Thoracic aorta (tissue), 2 donors: ENCODE measurements around the gene TRPM5. TPM values are rescaled to one million over a fixed set of nuclear protein-coding genes. Genes with fewer than 3 reads are reported as not detected.

Experiments
- ATAC-seq: fragments of 150-250 bp; one replicate; pipeline ENCODE4 v1.8.0; 2017; ENCODE audit warnings: low read depth; ENCODE audit not compliant: insufficient number of reproducible peaks, low FRiP score
- DNase-seq: peaks from one replicate; pipeline ENCODE4 v3.0.0-alpha.2; 2020; ENCODE audit warnings: low spot score
- H3K27ac ChIP-seq, 2 donors: fragments of 200-600 bp; sonication (generic); 1 replicate in 1 of 2; 2 replicates in 1 of 2; pipeline ENCODE4 v1.5.1; 2016; ENCODE audit warnings: mild to moderate bottlenecking in 2 of 2, moderate library complexity in 2 of 2
- H3K27me3 ChIP-seq: fragments of 200-600 bp; sonication (generic); replicated peaks from 2 replicates; pipeline ENCODE4 v1.6.0; 2016; ENCODE audit warnings: mild to moderate bottlenecking; ENCODE audit not compliant: insufficient read depth
- H3K36me3 ChIP-seq: fragments of 200-600 bp; sonication (generic); one replicate; pipeline ENCODE4 v1.5.1; 2016
- H3K4me1 ChIP-seq, 2 donors: fragments of 200-600 bp; sonication (generic); 1 replicate in 1 of 2; 2 replicates in 1 of 2; pipeline versions ENCODE4 v1.5.1 to v1.6.0; 2016; ENCODE audit warnings: low read depth in 2 of 2, mild to moderate bottlenecking in 1 of 2; ENCODE audit not compliant: control insufficient read depth in 1 of 2
- H3K4me3 ChIP-seq: fragments of 200-600 bp; sonication (generic); 2 replicates; pipeline ENCODE4 v1.5.1; 2016; ENCODE audit warnings: mild to moderate bottlenecking
- H3K9me3 ChIP-seq: fragments of 200-600 bp; sonication (generic); 2 replicates; pipeline ENCODE4 v1.5.1; 2016
- CTCF ChIP-seq: fragments of 200-600 bp; sonication (generic); IDR thresholded peaks from one replicate; pipeline ENCODE4 v1.5.1; 2019; ENCODE audit warnings: antibody characterized with exemption
- total RNA-seq, 2 donors: library from RNA; depleted of rRNA; stranded (reverse); fragments of >200 nt; gene quantifications; one replicate each; pipeline versions ENCODE4 v1.1.0 to v1.2.3, GENCODE V29; 2016

Gene TRPM5
- total RNA-seq, 2 donors from 2014 or later: not detected

DNA sequence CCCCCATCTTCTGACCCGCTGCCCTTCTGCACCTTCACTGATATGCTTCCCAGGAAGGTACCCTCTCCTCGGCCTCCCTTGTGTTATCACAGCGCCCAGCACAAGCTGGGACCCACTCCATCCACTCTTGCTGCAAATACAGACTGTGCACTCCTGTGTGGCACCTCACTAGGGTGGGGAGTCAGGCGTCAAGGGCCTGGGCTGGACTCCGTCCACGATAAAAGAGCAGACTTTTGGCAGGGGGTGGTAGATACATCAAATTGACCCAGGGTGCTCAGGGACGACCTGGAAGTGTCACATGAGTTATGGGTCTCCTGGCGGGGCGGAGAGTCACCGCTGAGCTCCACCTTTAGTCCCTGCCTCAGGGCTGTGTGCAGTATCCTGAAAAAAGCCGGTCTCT is 908 bp downstream of the TRPM5 start:
- ATAC-seq: no peak
- H3K27ac ChIP-seq: no peak overlapping the region
- H3K9me3 ChIP-seq: no peaks in the 10 kb centered on the region
- no peak for DNase-seq
- no peaks in the 10 kb centered on the region for H3K4me1 ChIP-seq
- H3K36me3 ChIP-seq: no peaks in the 10 kb centered on the region
- H3K27me3 ChIP-seq: no peaks in the 10 kb centered on the region
- TF ChIP-seq CTCF: no peak
- H3K4me3 ChIP-seq: no peak overlapping the region

- ATAC-seq: no peak
- TF ChIP-seq CTCF: no peak
- no peak overlapping the region for H3K27ac ChIP-seq
- H3K4me3 ChIP-seq: no peak overlapping the region
- no peaks in the 10 kb centered on the region for H3K4me1 ChIP-seq
- H3K27me3 ChIP-seq: no peaks in the 10 kb centered on the region
- no peaks in the 10 kb centered on the region for H3K36me3 ChIP-seq
- H3K9me3 ChIP-seq: no peaks in the 10 kb centered on the region
- DNase-seq: no peak
These were observed 1.7 kb downstream of the TRPM5 start for GRCh38 chr11:2442589-2442988.

GRCh38 chr11:2441171-2441570 is 3.1 kb downstream of the TRPM5 start:
- no peak for TF ChIP-seq CTCF
- H3K4me3 ChIP-seq: no peak overlapping the region
- ATAC-seq (no peak), DNase-seq (no peak)
- H3K27me3 ChIP-seq: no peaks in the 10 kb centered on the region
- H3K36me3 ChIP-seq: no peaks in the 10 kb centered on the region
- no peaks in the 10 kb centered on the region for H3K9me3 ChIP-seq
- H3K27ac ChIP-seq: no peak overlapping the region
- H3K4me1 ChIP-seq: no peaks in the 10 kb centered on the region

DNA sequence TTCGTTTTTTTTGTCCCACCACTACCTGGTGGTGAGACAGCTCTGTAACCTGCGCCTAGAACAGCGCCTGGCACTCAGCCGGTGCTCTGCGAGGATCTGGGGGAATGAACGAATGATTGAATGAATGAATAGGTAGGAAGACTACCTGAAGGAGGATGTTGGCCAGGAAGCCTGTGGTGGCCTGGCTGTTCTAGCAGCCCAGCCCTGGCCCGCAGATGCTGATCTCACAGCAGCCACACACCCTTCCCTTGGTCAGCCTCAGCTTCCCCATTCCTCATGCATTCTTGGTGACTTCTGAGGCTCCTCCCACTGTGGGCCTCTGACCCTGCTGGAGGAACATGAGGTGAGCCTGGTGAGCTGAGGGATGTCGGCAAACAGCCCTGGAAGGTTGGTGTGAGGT is 3.7 kb downstream of the TRPM5 start:
- Histone ChIP-seq H3K9me3 (no peaks in the 10 kb centered on the region), H3K36me3 (no peaks in the 10 kb centered on the region), H3K27ac (no peak overlapping the region), H3K27me3 (no peaks in the 10 kb centered on the region), H3K4me3 (no peak overlapping the region), H3K4me1 (no peaks in the 10 kb centered on the region)
- DNase-seq (no peak), ATAC-seq (no peak)
- no peak for TF ChIP-seq CTCF

- no peak for ATAC-seq
- TF ChIP-seq CTCF: no peak
- Histone ChIP-seq H3K9me3 (no peaks in the 10 kb centered on the region), H3K36me3 (no peaks in the 10 kb centered on the region), H3K27ac (no peak overlapping the region), H3K27me3 (no peaks in the 10 kb centered on the region), H3K4me3 (no peak overlapping the region), H3K4me1 (no peaks in the 10 kb centered on the region)
- DNase-seq: no peak
These were observed 4.5 kb downstream of the TRPM5 start for GRCh38 chr11:2439820-2440219.
